DMS 273 treated with DMSO at 0.1 percent for 48 hours (cell line): ENCODE measurements around the gene PARP16.

Experiments
- DNase-seq: peaks from one replicate; lab custom pipeline; 2025; lab: John Stamatoyannopoulos, UW

The PARP16 gene

DNA sequence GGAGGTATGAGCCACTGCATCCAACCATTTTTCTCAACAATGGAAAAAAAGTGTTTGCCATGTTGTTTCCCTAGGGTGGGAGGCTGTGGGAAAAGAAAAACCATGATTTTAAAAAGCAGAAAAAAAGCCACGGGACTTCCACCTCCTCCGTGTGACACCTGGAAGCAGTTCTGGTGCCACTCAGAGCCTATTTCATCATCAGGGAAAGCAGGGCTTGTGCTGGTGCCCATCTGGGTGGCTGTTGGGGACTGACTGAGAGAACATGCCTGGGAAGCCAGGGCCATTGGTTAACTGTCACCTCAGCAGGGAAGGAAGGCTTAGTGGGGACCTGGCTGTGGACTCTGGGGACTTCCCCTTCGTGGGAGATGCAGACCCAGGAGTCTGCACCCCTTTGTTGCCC is 25.1 kb upstream of the PARP16 start:
- DNase-seq, result no peak

DNA sequence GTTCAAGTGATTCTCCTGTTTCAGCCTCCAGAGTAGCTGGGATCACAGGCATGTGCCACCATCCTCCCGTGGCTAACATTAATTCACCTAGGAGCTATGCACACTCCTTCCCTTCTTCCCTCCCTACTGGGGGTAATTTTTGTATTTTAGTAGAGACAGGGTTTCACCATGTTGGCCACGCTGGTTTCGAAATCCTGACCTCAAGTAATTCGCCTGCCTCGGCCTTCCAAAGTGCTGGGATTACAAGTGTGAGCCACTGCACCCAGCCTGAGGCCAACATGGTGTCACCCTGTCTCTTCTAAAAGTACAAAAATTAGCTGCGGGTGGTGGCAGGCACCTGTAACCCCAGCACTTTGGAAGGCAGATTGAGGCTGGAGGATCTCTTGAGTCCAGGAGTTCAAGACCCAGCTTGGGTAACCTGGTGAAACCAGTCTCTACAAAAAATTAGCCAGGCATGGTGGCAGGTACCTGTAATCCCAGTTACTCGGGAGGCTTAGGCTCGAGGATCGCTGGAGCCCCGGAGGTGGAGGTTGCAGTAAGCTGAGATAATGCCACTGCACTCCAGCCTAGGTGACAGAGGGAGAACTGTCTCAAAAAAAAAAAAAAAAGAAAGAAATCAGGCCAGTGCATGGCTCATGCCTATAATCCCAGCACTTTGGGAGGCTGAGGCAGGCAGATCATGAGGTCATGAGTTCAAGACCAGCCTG is 23.9 kb upstream of the PARP16 start:
- DNase-seq, result no peak

DNA sequence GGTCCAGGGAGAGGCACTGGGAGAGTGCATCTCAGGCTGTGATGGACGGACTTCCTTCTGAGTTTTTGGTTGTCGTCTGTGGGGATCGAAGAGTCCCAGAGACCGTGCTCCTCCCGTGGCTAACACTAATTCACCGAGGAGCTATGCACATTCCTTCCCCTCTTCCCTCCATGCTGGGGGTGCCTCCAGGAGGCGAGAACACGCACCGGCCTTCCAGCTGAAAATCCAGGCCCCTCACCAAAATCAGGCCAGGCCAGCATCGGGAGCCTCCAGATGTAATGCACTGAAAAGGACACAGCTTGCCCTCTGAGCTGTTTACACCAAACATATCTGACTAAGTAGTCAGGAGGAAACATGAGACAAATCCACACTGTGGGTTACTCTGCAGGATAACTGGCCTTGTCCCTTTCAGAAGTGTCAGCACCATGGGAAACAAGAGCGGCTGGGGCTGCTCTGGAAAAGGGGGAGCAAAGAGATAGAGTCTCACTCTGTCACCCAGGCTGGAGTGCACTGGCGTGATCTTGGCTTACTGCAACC is 23.3 kb upstream of the PARP16 start:
- no peak for DNase-seq

DNA sequence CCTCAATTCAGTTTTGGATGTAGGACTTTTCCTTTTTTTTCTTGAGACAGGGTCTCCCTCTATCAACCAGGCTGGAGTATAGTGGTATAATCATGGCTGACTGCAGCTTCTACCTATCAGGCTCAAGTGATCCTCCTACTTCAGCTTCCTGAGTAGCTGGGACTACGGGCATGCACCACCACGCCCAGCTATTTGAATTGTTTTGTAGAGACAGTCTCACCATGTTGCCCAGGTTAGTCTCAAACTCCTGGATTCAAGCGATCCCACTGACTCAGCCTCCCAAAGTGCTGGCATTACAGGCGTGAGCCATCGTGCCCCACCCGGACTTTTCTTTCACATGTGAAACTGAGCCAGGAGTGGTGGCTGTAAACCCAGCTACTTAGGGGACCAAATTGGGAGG is 21.3 kb upstream of the PARP16 start:
- no peak for DNase-seq

DNA sequence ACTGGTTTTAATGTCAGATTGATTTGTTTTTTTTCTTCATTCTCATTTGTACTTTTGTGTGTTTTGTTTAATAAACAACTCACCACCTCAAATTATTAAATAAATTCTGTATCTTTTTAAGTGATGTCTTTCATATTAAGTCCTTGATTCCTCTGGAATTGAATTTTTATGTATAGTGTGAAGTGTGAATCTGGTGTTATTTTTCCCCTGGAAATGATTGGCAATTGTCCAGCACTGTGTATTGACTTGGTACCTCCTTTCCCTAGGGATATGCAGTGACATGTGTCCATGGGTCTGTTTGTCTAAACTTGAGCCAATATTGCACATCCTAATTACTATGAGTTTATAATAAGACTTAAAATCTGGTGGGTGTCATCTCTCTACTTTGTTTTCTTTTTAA is 19.9 kb upstream of the PARP16 start:
- DNase-seq, result no peak

DNA sequence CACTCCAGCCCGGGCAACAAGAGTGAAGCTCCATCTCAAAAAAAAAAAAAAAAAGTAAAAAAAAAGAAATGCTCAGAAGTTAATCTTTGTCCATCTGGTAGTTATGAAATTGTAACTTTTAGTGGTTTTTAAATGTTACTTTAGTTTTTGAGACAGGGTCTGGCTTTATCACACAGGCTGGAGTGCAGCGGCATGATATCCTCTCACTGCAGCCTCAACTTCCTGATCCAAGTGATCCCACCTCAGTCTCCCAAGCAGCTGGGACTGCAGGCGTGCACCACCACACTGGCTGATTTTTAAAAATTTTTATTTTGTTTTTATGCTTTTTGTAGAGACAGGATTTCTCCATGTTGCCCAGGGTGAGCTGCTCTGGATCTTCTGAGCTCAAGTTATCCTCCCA is 19.1 kb upstream of the PARP16 start:
- DNase-seq, result no peak

DNA sequence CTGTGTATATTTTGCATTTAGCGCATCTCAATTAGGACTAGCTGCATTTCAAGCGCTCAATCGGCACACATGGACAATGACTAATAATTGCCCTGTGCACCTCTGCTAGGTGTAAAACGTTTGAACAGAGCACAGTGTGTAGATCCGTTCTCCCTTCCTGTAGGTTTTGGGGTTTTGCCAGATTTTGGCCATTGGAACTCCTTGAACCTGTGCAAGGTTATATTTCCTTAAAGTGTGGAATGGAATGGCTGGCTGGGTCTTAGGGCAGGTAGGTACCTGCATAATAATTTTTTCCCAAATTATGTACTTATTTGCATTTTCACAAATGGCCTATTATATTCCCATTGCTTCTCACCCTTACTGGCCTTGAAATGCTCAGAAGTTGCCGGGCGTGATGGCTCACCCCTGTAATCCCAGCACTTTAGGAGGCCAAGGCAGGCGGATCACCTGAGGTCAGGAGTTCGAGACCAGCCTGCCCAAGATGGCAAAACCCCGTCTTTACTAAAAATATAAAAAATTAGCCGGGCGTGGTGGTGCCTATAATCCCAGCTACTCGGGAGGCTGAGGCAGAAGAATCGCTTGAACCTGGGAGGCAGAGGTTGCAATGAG is 18.6 kb upstream of the PARP16 start:
- no peak for DNase-seq

DNA sequence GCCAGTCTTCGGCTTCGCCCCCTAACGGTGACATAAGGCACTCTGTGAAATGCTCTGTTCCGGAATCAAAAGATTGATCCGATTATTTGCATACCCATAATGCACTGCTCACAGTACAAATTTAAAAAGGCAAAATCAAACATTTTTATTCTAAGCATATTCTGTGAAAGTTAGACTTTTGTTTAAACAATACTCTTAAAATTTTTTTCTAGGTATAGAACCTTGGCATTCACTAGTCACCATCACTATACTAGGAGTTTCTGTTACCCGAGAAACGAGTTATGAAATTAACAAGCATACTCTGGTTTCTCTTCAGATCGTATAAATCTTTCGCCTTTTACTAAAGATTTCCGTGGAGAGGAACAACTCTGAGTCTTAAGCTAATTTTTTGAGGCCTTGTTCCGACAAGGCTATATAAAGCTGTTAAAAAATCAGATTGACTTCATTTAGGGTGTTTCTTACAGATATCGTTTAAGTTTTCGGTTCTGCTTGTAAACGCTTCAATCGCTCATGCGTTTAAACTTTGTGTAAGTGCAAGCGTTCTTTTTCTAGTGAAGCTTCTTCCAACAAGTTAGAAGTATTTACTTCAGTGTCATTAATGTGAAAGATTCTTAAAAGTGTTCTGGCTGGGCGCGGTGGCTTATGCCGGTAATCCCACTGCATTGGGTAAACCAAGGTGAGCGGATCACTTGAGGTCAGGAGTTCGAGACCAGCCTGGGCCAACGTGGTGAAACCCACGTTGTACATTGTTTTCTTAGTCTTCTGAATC is 17.9 kb upstream of the PARP16 start, which contains the start of gene RNU5B-1:
RNU5B-1 (plus strand) TSS at position 297 of the 769 bp plus-strand sequence.
- DNase-seq, result peak; percentile 98

DNA sequence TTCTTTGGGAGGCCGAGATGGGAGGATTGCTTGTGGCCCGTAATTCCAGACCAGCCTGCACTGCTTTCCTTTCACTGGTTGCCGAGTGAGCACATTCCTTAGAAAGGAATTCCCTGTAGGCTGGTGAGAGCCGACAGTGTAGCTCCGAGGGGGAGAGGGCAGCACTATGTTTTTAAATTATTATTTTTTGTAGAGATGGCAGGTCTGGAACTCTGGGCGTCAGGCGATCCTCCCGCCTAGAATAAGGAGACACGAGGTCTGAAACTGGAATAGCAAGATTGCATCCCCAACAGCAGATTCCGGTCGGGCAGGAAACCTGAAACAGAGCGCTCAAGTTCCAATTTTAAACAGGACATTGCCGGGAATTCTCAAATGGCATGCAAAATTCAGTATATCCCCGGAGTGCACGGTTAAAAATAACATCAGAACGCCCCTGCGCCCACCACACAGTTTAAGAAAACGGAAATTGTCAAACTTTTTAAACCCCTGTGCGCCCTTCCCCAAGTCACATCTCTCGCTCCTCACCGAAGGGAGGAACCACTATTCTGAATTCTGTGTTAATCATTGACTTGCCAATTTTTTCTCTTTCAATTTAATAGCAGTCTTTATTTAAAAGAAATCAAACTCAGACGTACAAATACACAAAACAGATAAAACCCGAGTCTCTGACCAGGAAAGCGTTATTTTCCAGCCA is 17.2 kb upstream of the PARP16 start:
- peak; percentile 8 for DNase-seq

DNA sequence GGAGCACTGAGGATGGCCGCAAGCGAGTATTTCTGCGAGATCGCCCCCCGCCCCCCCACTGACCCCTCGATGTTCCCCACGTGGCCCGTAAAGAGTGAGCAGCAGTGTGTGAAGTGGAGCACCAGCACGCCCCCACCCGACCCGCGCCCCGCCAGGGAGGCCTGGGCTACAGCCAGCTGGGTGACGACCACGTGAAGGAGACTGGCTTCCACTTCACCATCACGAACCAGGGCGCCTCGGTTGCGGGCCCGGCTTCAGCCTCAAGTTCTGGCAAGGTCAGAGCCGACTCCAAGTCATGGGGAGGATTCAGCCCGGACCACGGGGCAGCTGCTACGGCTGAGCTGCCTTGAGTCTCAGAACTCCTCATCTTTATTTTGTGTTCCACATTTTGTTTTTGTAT is 15.4 kb upstream of the PARP16 start:
- no peak for DNase-seq

DNA sequence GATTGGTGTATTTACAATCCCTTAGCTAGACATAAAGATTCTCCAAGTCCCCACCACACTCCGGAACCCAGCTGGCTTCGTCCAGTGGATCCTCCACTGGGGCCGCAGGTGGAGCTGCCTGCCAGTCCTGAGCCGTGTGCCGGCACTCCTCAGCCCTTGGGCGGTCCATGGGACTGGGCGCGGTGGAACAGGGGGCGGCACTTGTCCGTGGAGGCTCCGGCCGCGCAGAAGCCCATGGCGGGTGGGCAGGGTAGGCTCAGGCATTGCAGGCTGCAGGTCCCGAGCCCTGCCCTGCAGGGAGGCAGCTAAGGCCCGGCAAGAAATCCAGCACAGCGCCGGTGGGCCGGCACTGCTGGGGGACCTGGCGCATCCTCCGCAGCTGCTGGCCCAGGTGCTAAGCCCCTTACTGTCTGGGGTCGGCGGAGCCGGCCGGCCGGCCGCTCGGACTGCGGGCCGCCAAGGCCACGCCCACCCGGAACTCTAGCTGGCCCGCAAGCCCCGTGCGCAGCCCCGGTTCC is 14.3 kb upstream of the PARP16 start:
- no peak for DNase-seq

DNA sequence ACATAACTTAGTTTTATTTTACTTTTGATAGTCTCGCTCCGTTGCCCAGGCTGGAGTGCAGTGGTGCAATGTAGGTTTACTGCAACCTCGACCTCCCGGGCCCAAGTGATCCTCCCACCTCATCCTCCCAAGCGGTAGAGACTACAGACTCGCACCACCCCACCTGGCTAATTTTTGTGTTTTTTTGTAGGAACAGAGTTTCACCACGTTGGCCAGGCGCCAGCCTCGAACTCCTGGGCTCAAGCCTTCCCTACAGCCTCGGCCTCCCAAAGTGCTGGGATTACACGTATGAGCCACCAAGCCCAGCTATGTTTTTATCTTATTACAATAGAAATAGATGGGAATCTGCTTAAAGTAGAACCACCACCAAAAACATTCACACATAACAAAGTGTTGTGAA is 12.0 kb upstream of the PARP16 start:
- DNase-seq, result no peak

DNA sequence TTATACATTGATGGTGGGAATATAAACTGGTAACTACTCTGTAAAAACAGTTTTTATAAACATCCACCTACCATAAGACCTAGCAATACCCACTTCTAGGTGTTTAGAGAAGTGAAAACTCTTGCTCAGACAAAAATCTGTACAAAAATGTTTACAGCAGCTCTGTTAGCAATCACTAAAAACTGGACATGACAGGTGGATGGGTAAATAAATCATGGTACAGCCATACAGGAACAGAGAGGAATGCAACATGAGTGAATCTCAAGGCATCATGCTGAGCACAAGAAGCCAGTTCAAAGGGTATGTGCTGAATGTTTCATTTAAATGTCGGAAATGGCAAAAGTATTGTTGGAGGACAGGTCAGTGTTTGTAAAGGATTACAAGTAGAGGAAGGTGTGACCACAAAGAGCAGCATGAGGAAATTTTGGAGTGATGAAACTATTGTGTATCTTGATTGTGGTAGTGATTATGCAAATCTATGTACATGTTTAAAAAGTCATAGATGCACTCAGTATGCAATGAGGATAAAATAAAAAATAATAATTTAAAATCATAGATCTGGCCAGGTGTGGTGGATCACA is 6.3 kb upstream of the PARP16 start:
- DNase-seq, result no peak

DNA sequence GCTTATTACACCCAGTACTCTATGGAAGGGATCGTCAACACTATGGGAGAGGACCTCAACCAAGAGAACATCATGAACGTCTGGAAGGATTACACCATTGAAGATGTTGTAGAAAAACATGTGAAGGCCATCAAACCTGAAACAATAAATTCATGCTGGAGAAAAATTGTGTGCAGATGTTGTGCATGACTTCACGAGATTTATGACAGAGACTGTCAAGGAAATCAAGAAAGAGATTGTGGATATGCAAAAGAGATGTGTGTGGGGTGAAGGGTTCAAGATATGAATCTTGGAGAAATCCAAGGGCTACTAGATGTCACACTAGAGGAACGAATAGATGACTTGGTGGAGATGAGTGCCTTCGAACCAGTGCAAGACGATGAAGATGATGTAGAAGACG is 3.5 kb upstream of the PARP16 start:
- DNase-seq, result no peak

DNA sequence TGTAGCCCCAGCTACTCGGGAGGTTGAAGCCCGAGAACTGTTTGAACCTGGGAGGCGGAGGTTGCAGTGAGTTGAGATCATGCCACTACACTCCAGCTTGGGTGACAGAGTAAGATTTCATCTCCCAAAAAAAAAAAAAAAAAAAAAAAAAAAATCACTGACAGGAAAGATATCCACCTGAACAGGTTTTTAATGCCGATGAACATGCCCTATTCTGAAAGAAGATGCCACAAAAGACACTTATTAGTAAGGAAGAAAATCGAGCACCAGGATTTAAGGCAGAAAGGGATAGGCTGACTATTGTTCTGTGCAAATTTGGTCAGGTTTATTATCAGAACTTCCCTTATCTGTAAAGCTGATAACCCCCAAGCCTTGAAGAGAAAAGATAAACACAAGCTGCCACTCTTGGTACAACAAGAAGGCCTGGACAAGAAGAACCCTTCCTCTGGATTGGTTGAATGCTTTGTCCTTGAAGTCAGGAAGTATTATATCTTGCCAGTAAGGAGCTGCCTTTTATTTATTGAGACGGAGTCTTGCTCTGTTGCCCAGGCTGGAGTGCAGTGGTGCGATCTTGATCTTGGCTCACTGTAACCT is 2.7 kb upstream of the PARP16 start:
- DNase-seq, result no peak

DNA sequence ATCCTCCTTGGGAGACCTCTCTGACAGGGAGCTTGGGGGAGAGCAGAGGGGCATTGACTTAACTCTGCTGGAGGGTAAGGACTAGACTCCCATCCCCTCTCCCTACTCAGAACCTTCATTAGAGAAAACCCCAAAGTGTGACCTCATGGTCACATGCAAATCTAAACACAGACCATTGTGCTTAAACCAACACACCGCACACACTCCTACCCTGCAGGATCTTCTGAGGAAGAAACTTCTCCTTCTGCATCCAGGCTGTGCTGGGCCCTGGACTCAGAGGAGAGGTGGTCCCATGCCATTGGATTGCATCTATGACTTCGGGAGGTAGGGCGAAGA is 805 bp upstream of the PARP16 start:
- DNase-seq, result no peak

DNA sequence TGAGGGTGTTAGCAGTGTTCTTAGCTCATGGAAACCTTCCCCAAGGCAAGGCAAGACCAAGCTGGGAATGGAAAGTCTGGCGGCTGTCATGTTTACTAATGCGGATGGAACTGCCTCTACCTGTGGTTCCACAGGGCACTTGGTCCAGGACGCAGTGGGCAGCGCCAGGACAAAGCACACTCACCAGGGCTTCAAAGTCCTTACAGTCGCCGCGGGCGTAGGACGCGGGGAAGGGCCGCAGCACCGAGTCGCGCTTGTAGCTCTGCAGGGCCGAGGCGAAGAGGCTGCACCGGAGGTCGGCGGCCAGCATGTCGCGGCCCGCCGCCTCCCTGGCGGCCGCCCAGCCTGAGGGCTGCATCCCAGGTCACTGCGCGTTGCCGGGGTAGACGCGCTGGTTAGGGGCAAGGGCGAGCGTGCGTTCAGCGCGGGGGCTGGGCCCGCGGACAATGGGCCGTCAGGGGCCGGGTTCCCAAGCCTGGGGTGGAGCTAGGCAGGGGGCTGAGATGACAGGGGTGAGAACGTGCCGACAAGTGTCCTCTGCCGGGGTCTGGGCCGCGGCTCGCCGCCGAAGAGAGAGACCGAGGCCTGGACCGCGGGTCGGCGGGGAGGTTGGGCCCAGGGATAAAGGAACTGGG is 497 bp downstream of the PARP16 start:
- DNase-seq, result no peak

DNA sequence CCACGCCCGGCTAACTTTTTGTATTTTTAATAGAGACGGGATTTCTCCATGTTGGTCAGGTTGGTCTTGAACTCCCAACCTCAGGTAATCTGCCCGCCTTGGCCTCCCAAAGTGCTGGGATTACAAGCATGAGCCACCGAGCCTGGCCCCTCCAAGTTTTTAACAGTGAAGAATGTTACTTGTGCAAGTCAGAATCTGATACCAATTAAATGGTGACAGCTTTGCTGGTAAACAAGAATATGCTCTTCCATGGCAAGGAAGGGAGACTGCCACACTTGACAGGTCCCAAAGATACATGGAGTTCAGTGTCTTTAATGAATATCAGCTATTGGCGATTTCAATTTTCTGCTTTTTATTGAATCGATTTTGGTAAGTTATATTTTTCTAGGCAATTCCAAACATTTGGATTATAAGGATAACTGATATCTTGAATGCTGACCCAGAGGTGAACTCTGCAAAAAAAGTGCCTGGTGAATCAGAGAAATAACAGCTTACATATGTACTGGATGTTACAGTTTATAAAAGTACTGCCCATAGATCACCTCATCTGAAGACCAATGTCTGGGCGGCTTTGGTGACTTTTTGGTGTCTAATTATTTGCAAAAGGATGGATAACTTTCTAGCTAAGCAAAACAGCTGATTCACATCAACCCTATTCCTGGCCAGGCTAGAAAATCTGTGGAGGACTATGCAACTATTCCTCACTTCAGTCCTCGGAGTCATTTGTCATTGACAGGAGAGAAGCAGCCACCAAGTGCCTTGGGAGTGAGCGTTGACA is 1.2 kb downstream of the PARP16 start:
- DNase-seq, result no peak

DNA sequence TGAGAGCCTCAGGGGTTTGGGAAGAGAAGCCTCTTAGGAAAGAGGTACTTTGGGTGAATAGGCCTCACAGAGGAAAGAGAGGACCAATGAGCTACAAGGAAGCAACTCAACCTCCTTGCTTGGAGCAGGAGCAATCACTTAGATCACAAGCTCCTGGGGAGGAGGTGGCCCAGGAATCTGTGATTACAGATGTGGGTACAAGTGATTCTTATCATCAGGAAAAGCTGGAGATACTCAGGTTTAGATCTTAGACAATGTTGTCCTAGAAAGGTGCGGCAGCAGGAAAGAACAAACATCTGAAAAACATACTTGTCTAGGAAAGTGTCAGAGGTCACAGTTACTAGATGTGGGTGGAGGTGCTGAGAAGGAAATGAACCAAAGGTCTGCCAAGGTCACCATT is 8.2 kb downstream of the PARP16 start:
- DNase-seq, result no peak

DNA sequence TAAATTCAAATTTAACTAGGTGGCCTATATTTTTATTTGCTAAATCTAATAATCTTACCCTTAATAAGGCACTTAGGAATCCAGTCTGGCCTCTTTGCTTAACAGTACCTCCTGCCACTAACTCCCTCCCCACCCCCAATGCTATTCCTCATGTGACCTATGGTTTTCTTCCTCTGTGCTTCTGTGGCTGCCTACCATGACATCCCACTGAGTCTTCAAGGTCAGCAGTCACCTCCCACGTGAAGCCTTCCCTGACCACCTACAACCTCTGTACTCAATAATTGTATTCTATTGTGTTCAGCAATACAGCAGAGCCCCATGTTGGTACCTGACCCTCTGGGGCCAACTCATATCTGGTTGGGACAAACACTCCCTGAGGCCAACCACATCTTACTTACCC is 9.7 kb downstream of the PARP16 start:
- no peak for DNase-seq
